ENCODE data around the gene ROCK2. TPM values are rescaled to one million over a fixed set of nuclear protein-coding genes. Genes with fewer than 3 reads are reported as not detected.

The ROCK2 gene
- total RNA-seq, 1 donor from 2014 or later, result 54.3 TPM

DNA sequence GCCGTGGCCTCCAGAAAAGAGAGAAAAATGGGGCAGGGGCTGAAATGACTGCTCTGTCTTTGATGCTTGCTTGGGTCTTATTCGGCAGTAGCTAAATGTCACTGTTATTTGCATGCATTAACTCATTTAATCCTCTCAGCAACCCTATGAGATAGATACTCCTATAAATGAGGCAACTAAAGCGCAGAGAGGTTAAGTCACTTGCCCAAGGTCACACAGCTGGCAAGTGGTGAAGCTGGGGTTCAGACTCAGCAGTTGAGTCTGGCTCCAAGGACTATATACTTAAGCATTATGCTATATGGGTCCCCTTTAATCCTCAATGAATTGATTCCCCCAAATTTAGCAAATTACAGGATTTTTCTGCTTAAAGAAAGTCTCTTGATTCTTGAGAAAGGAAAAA lies 198.4 kb downstream of the ROCK2 start:
- Histone ChIP-seq H3K36me3 (no peaks in the 10 kb centered on the region), H3K9me3 (no peaks in the 10 kb centered on the region), H3K4me1 (no peaks in the 10 kb centered on the region), H3K4me3 (no peak overlapping the region), H3K27me3 (ENCODE audit: low read depth) (peaks cover 2% of the 10 kb centered on the region), H3K27ac (no peak overlapping the region)
- DNase-seq (no peak), ATAC-seq (no peak)
- intact Hi-C loops (cut with DNase I), result no loop called here
- TF ChIP-seq, protein P1, sequence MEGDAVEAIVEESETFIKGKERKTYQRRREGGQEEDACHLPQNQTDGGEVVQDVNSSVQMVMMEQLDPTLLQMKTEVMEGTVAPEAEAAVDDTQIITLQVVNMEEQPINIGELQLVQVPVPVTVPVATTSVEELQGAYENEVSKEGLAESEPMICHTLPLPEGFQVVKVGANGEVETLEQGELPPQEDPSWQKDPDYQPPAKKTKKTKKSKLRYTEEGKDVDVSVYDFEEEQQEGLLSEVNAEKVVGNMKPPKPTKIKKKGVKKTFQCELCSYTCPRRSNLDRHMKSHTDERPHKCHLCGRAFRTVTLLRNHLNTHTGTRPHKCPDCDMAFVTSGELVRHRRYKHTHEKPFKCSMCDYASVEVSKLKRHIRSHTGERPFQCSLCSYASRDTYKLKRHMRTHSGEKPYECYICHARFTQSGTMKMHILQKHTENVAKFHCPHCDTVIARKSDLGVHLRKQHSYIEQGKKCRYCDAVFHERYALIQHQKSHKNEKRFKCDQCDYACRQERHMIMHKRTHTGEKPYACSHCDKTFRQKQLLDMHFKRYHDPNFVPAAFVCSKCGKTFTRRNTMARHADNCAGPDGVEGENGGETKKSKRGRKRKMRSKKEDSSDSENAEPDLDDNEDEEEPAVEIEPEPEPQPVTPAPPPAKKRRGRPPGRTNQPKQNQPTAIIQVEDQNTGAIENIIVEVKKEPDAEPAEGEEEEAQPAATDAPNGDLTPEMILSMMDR (IDR thresholded peaks at IDR 0.05), result no peak

- H3K4me1 ChIP-seq, result no peaks in the 10 kb centered on the region
- intact Hi-C loops (cut with DNase I), result no loop called here
- H3K4me3 ChIP-seq, result no peak overlapping the region
- no peaks in the 10 kb centered on the region for H3K36me3 ChIP-seq
- TF ChIP-seq, protein P1 (IDR thresholded peaks at IDR 0.05), result no peak
- H3K9me3 ChIP-seq, result no peaks in the 10 kb centered on the region
- ATAC-seq (peak; percentile 14 to 50), DNase-seq (no peak)
- peaks cover 2% of the 10 kb centered on the region for H3K27me3 ChIP-seq (ENCODE audit: low read depth)
- H3K27ac ChIP-seq, result no peak overlapping the region
Measured at GRCh38 chr2:11145350-11145749, 199.1 kb downstream of the ROCK2 start.

- Histone ChIP-seq H3K9me3 (no peaks in the 10 kb centered on the region), H3K27me3 (ENCODE audit: low read depth) (peaks cover 2% of the 10 kb centered on the region), H3K4me3 (no peak overlapping the region), H3K36me3 (no peaks in the 10 kb centered on the region), H3K4me1 (no peaks in the 10 kb centered on the region), H3K27ac (no peak overlapping the region)
- TF ChIP-seq, protein P1 (IDR thresholded peaks at IDR 0.05), result no peak
- ATAC-seq (no peak), DNase-seq (no peak)
- intact Hi-C loops (cut with DNase I), result no loop called here
Measured at GRCh38 chr2:11144738-11145079, 199.7 kb downstream of the ROCK2 start.

GRCh38 chr2:11144077-11144737 lies 200.2 kb downstream of the ROCK2 start:
- Histone ChIP-seq H3K27ac (no peak overlapping the region), H3K27me3 (ENCODE audit: low read depth) (peaks cover 2% of the 10 kb centered on the region)
- intact Hi-C loops (cut with DNase I), result no loop called here

DNA sequence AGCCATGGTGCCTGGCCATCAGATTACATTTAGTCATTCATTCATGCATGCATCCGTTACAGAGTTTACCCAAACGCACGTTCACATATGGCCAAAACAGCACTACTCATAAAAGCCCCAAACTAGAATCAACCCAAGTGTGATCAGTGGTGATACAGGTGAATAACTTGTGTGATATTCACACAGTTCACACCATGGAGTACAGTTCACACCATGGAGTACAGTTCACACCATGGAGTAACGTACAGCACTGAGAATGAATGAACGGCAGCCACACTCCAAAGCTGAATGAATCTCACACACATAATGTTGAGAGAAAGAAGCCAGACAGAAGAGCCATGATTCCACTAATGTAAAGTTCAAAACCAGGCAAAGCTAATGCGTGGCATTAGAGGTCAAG lies 201.4 kb downstream of the ROCK2 start:
- no peaks in the 10 kb centered on the region for H3K4me1 ChIP-seq
- intact Hi-C loops (cut with DNase I), result no loop called here
- no peak for ATAC-seq
- TF ChIP-seq, protein P1 (IDR thresholded peaks at IDR 0.05), result no peak
- DNase-seq, result no peak
- no peak overlapping the region for H3K27ac ChIP-seq
- H3K36me3 ChIP-seq, result no peaks in the 10 kb centered on the region
- H3K9me3 ChIP-seq, result no peaks in the 10 kb centered on the region
- H3K27me3 ChIP-seq (ENCODE audit: low read depth), result peaks cover 2% of the 10 kb centered on the region
- H3K4me3 ChIP-seq, result no peak overlapping the region

More at GRCh38 chr2:11144077-11144737, 200.2 kb downstream of the ROCK2 start:
- H3K9me3 ChIP-seq, result no peaks in the 10 kb centered on the region
- ATAC-seq, result no peak
- no peak overlapping the region for H3K4me3 ChIP-seq
- H3K4me1 ChIP-seq, result no peaks in the 10 kb centered on the region
- DNase-seq, result no peak
- TF ChIP-seq, protein P1 (IDR thresholded peaks at IDR 0.05), result no peak
- no peaks in the 10 kb centered on the region for H3K36me3 ChIP-seq

Measured in lower lobe of right lung (tissue), 2 donors.